Measurements from ENCODE around the gene HDAC5. TPM values are rescaled to one million over a fixed set of nuclear protein-coding genes. Genes with fewer than 3 reads are reported as not detected.
"Not testable (repeated sequence)": the region's sequence is repeated elsewhere in the genome, so short reads cannot be mapped to it uniquely, and the experiment has no call there.

Gene HDAC5
- total RNA-seq, 1 experiment from 2014 or later: 25.9 TPM

GRCh38 chr17:44105941-44106340, 17.5 kb downstream of the HDAC5 start:
- Mint-ChIP-seq H3K27me3 (ENCODE audit: insufficient read depth, unreplicated experiment) (no peaks in the 10 kb centered on the region), H3K4me3 (ENCODE audit: unreplicated experiment) (no peak overlapping the region), H3K4me1 (ENCODE audit: low read depth, unreplicated experiment) (peaks cover 15% of the 10 kb centered on the region), H3K9me3 (ENCODE audit: unreplicated experiment) (no peaks in the 10 kb centered on the region), H3K36me3 (ENCODE audit: insufficient read depth, unreplicated experiment) (peaks cover 6% of the 10 kb centered on the region), H3K27ac (ENCODE audit: unreplicated experiment) (no peak overlapping the region)
- no TSS peak for BruUV-seq (replicated peaks)
- POLR2A ChIA-PET: no interaction called here
- TF ChIP-seq CTCF (IDR thresholded peaks at IDR 0.05; ENCODE audit: insufficient read depth in 1 of 2, low read depth in 1 of 2, low read length in 1 of 2, severe bottlenecking in 1 of 2, unreplicated experiment in 1 of 2): no peak
- no peaks in the 10 kb centered on the region for H3K36me3 ChIP-seq (ENCODE audit: control insufficient read depth, insufficient read depth, low read length)
- H3K4me1 ChIP-seq: peaks cover 28% of the 10 kb centered on the region
- H3K27me3 ChIP-seq (replicated peaks; ENCODE audit: control insufficient read depth, insufficient read depth, low read length): no peaks in the 10 kb centered on the region
- no peak for DNase-seq
- H3K9me3 ChIP-seq: no peaks in the 10 kb centered on the region
- intact Hi-C loops (cut with micrococcal nuclease; ENCODE audit: unreplicated experiment): no loop called here
- H3K4me3 ChIP-seq (ENCODE audit: low read depth, low read length): no peak overlapping the region
- CTCF ChIA-PET: interaction anchor here (0.6 to 1.5 kb wide), 2 partner anchors 17 to 18 kb away, joined by 4 to 7 read pairs; partner anchors contain the start of gene HDAC5

- peaks cover 6% of the 10 kb centered on the region for H3K36me3 Mint-ChIP-seq (ENCODE audit: insufficient read depth, unreplicated experiment)
- H3K27me3 Mint-ChIP-seq (ENCODE audit: insufficient read depth, unreplicated experiment): no peaks in the 10 kb centered on the region
- H3K36me3 ChIP-seq (ENCODE audit: control insufficient read depth, insufficient read depth, low read length): no peaks in the 10 kb centered on the region
- H3K4me3 Mint-ChIP-seq (ENCODE audit: unreplicated experiment): no peak overlapping the region
- H3K4me1 Mint-ChIP-seq (ENCODE audit: low read depth, unreplicated experiment): peaks cover 15% of the 10 kb centered on the region
- intact Hi-C loops (cut with micrococcal nuclease; ENCODE audit: unreplicated experiment): no loop called here
- CTCF ChIA-PET: interaction anchor here (0.6 to 1.0 kb wide), 2 partner anchors 18 kb away, joined by 3 to 4 read pairs; partner anchors contain the start of gene HDAC5
- no peak overlapping the region for H3K27ac Mint-ChIP-seq (ENCODE audit: unreplicated experiment)
- POLR2A ChIA-PET: no interaction called here
- H3K9me3 ChIP-seq: no peaks in the 10 kb centered on the region
- H3K4me3 ChIP-seq (ENCODE audit: low read depth, low read length): no peak overlapping the region
- H3K27me3 ChIP-seq (replicated peaks; ENCODE audit: control insufficient read depth, insufficient read depth, low read length): no peaks in the 10 kb centered on the region
- H3K4me1 ChIP-seq: peaks cover 28% of the 10 kb centered on the region
- BruUV-seq (replicated peaks): no TSS peak
- no peaks in the 10 kb centered on the region for H3K9me3 Mint-ChIP-seq (ENCODE audit: unreplicated experiment)
- no peak for DNase-seq
- TF ChIP-seq CTCF (IDR thresholded peaks at IDR 0.05; ENCODE audit: insufficient read depth in 1 of 2, low read depth in 1 of 2, low read length in 1 of 2, severe bottlenecking in 1 of 2, unreplicated experiment in 1 of 2): no peak
Observed at GRCh38 chr17:44105483-44105882, 18.0 kb downstream of the HDAC5 start.

GRCh38 chr17:44102849-44103622, 20.4 kb downstream of the HDAC5 start:
- Histone ChIP-seq H3K27me3 (replicated peaks; ENCODE audit: control insufficient read depth, insufficient read depth, low read length) (no peaks in the 10 kb centered on the region), H3K9me3 (no peaks in the 10 kb centered on the region), H3K4me3 (ENCODE audit: low read depth, low read length) (no peak overlapping the region), H3K36me3 (ENCODE audit: control insufficient read depth, insufficient read depth, low read length) (no peaks in the 10 kb centered on the region), H3K4me1 (peaks cover 12% of the 10 kb centered on the region)
- no peaks in the 10 kb centered on the region for H3K27me3 Mint-ChIP-seq (ENCODE audit: insufficient read depth, unreplicated experiment)
- peak; percentile 78 to 79 for DNase-seq
- peak in 1 of 2 experiments; percentile 37 for TF ChIP-seq CTCF (IDR thresholded peaks at IDR 0.05; ENCODE audit: insufficient read depth in 1 of 2, low read depth in 1 of 2, low read length in 1 of 2, severe bottlenecking in 1 of 2, unreplicated experiment in 1 of 2)
- no peaks in the 10 kb centered on the region for H3K9me3 Mint-ChIP-seq (ENCODE audit: unreplicated experiment)
- CTCF ChIA-PET: interaction anchor here (0.6 to 2.2 kb wide), 11 partner anchors 13 to 380 kb away, joined by 3 to 17 read pairs (median 4); partner anchors contain the start of genes HDAC5 and TMUB2
- intact Hi-C loops (cut with micrococcal nuclease; ENCODE audit: unreplicated experiment): no loop called here
- POLR2A ChIA-PET: interaction anchor here (0.6 to 0.7 kb wide), 3 partner anchors 37 to 97 kb away, joined by 4 to 5 read pairs (median 4); partner anchors contain the start of genes ATXN7L3 and LSM12
- H3K27ac Mint-ChIP-seq (ENCODE audit: unreplicated experiment): peak overlapping the region; percentile 87
- TSS peak; percentile 35 for BruUV-seq (replicated peaks)
- H3K36me3 Mint-ChIP-seq (ENCODE audit: insufficient read depth, unreplicated experiment): peaks cover 6% of the 10 kb centered on the region
- H3K4me3 Mint-ChIP-seq (ENCODE audit: unreplicated experiment): peak overlapping the region; percentile 32
- H3K4me1 Mint-ChIP-seq (ENCODE audit: low read depth, unreplicated experiment): peaks cover 8% of the 10 kb centered on the region

- H3K36me3 Mint-ChIP-seq (ENCODE audit: insufficient read depth, unreplicated experiment); POLR2A ChIA-PET; H3K4me1 ChIP-seq; DNase-seq; H3K4me3 Mint-ChIP-seq (ENCODE audit: unreplicated experiment); H3K36me3 ChIP-seq (ENCODE audit: control insufficient read depth, insufficient read depth, low read length); H3K9me3 ChIP-seq; H3K27me3 Mint-ChIP-seq (ENCODE audit: insufficient read depth, unreplicated experiment); H3K9me3 Mint-ChIP-seq (ENCODE audit: unreplicated experiment); intact Hi-C loops (cut with micrococcal nuclease; ENCODE audit: unreplicated experiment); BruUV-seq (replicated peaks); H3K27me3 ChIP-seq (replicated peaks; ENCODE audit: control insufficient read depth, insufficient read depth, low read length); H3K27ac Mint-ChIP-seq (ENCODE audit: unreplicated experiment); H3K4me3 ChIP-seq (ENCODE audit: low read depth, low read length); H3K4me1 Mint-ChIP-seq (ENCODE audit: low read depth, unreplicated experiment): not testable (repeated sequence)
- CTCF ChIA-PET: interaction anchor here (0.6 to 0.9 kb wide), 2 partner anchors 14 to 22 kb away, joined by 3 read pairs; partner anchors contain the start of gene HDAC5
Observed at GRCh38 chr17:44101858-44102257, 21.6 kb downstream of the HDAC5 start.

Data from Caco-2 (cell line).